GM08714 (cell line): ENCODE results near the gene PATL1.
A peak's percentile ranks its signal among the peaks of the same experiment; 100 is the strongest.
"Not testable (repeated sequence)": the region's sequence is repeated elsewhere in the genome, so short reads cannot be mapped to it uniquely, and the experiment has no call there.

ENCODE experiments used
- H3K4me3 ChIP-seq: fragments of 200-500 bp; sonication (Bioruptor generic); 2 replicates; pipeline ENCODE4 v1.5.1; 2014; ENCODE audit warnings: mild to moderate bottlenecking, low read length, inconsistent platforms
- ZNF274 ChIP-seq: IDR thresholded peaks from 2 replicates; pipeline ENCODE4 v1.6.1; 2012; ENCODE audit warnings: mild to moderate bottlenecking, low read depth, low read length

PATL1 gene

DNA sequence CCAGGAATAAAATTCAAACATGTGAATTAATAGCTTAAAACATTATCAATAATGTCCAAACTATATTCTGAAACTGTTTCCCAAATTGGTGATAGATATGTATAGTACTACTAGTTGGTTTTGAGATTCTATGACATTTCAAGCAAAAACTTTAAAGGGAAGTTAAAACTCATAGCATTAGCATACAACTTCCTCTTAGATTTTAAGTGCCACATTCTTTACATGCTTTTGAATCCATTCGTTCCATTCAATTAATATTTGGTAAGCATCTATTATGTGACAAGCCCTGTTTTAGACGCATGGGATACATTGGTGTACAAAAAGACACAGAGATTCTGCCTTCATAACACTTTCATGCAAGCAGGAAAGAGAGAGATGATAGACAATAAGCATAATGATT is 8.9 kb downstream of the PATL1 start:
- no peak for TF ChIP-seq ZNF274

DNA sequence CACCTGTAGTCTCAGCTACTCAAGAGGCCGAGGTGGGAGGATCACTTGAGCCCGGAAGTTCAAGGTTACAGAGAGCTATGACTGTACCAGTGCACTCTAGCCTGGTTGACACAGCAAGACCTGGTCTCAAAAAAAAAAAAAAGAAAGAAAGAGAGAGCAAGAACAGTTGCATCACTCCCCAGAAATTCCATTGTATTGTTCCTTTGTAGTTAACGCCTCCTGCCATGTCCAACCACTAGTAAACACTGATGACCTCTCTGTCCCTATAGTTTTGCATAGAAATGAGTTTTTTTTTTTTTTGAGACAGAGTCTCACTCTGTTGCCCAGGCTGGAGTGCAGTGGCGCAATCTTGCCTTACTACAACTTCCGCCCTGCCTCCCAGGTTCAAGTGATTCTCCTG is 10.8 kb downstream of the PATL1 start:
- no peak overlapping the region for H3K4me3 ChIP-seq
- TF ChIP-seq ZNF274: no peak

More for the DNA sequence above, 8.9 kb downstream of the PATL1 start:
- no peak overlapping the region for H3K4me3 ChIP-seq

- TF ChIP-seq ZNF274: no peak
- H3K4me3 ChIP-seq: no peak overlapping the region
Observed at GRCh38 chr11:59654893-59655292, 13.9 kb downstream of the PATL1 start.

DNA sequence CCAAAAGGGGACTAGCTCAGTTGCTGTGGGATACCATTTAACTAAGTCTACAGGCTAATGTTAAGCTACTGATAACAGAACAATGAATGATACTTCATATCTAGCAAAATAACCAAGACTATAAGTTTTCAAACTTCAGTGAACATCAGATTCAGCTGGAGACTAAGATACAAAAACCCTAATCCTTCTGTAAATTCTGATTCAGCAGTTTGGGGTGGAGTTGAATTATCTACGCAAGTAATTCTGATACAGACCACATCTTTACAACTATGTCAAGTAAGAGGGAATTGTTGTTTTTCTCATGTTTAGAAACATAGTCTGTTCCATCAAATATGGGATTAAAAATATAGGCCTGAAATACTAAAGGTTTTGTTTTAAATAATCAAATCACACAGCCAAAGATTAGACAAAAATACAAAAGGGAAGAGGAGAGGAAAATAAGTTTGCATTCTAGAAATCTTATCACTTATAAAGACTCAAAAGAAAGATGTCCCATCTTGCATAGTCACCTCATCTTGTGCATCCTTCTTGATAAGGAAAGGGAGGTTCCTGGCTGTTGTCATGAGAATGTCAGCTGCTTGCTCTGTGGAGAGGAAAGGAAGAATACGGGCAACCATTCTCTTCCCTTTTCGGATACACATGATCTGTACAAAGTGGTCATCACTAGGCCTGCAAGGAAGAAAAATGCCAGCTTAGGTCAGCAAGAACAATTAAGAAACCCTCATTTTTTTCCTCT is 21.4 kb downstream of the PATL1 start:
- H3K4me3 ChIP-seq: no peak overlapping the region
- no peak for TF ChIP-seq ZNF274

GRCh38 chr11:59644528-59644927 is 24.3 kb downstream of the PATL1 start:
- H3K4me3 ChIP-seq: no peak overlapping the region
- no peak for TF ChIP-seq ZNF274

DNA sequence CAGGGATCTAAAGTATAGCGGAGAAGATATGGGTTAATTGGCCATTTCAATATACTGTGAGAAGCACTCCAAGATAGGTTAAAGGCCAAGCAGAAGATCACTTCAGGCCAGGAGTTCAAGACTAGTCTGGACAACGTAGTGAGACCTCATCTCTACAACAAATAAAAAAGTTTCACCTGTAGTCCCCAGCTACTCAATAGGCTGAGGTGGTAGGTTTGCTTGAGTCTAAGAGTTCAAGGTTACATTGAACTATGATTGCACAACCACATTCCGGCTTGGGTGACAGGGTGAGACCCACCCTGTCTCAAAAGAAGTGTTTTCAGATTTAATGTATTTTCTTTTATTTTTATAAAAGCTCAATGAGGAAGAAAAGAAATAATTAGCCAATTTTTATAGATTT is 25.4 kb downstream of the PATL1 start:
- no peak overlapping the region for H3K4me3 ChIP-seq
- TF ChIP-seq ZNF274: no peak

DNA sequence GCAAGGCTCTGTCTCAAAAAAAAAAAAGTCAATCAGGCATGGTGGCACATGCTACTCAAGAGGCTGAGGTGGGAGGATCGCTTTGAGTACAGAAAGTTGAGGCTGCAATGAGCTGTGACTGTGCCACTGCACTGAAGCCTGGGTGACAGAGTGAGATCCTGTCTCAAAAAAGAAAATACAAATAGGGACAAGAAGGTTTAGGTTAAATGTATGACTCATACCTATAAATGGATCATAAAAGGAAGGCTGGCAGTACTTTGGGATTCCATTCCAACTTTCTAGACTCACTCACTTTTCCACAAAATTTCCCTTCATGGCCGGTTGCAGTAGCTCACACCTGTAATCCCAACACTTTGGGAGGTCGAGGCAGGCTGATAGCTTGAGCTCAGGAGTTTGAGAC is 27.7 kb downstream of the PATL1 start:
- no peak for TF ChIP-seq ZNF274
- H3K4me3 ChIP-seq: no peak overlapping the region

DNA sequence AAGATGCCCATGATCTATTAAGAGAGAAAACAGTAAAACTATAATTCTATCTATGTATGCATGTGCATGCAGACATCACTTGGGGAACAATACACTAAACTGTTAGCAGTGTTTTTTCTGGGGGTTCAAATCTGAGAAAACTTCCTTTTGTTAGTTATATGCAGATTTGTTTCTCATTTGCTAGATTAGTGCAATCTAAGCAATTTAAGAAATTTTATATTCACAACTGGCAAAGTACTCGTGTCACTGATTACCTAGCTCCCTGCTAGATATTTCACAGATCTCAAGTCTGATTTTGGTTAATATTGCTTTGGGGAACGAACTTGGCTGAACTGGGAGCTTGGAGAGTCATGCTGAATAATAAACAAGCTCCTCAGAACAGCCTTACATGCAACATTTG is 38.3 kb downstream of the PATL1 start:
- H3K4me3 ChIP-seq: no peak overlapping the region
- no peak for TF ChIP-seq ZNF274

- H3K4me3 ChIP-seq: no peak overlapping the region
- no peak for TF ChIP-seq ZNF274
Observed at GRCh38 chr11:59629996-59630395, 38.8 kb downstream of the PATL1 start.

GRCh38 chr11:59626969-59627368 is 41.9 kb downstream of the PATL1 start:
- not testable (repeated sequence) for H3K4me3 ChIP-seq

- TF ChIP-seq ZNF274: no peak
- no peak overlapping the region for H3K4me3 ChIP-seq
Observed at GRCh38 chr11:59625703-59626102, 43.1 kb downstream of the PATL1 start.

GRCh38 chr11:59617876-59618275 is 51.0 kb downstream of the PATL1 start:
- H3K4me3 ChIP-seq: no peak overlapping the region

DNA sequence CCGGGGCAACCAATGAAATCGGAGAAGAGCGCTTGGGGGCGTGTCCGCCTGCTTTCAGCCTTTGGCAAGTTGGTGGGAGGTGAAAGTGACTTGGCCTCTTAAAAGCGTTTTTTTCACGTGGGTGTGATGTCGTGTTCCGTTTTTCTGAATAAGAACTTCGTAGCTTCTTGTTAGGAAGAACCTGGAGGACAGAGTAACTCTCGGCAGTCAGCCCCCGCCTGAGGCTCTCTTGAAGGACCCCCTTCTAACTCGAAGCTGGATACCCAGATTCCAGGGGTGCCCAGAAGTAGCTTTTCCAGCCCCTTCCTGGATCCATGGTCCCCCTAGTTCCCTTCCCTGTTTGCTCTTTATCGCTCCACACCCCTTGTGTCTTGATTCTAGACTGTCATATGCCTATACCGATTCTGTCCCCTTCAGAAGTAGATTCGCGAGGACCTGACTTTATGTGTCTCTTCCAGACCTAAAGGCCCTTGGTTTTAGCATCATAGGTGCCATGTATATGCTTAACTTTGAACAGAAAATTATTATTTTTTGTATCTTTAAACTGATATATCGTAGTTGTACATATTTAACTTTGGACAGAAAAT is 52.3 kb downstream of the PATL1 start:
- peak overlapping the region; percentile 95 for H3K4me3 ChIP-seq
- TF ChIP-seq ZNF274: no peak

More at GRCh38 chr11:59617876-59618275, 51.0 kb downstream of the PATL1 start:
- no peak for TF ChIP-seq ZNF274

- no peak for TF ChIP-seq ZNF274
- H3K4me3 ChIP-seq: peak within 1 kb of the TSS; percentile 95
Observed at GRCh38 chr11:59615637-59616395, 53.0 kb downstream of the PATL1 start, which contains the start of gene OSBP. OSBP (minus strand) TSS chr11:59615774; CDS start chr11:59615664, 110 bp downstream.

- TF ChIP-seq ZNF274: no peak
- peak overlapping the region; percentile 89 for H3K4me3 ChIP-seq
Observed at GRCh38 chr11:59615120-59615636, 53.7 kb downstream of the PATL1 start.
